ENCODE data around the gene CERK.

The CERK gene

GRCh38 chr22:46769191-46769675 lies 31.2 kb upstream of the CERK start:
- in situ Hi-C loops (cut with HindIII; ENCODE audit: low pct_ligation_motif_present, low sequenced_read_pairs): no loop called here
- no peak for TF ChIP-seq CTCF (IDR thresholded peaks at IDR 0.05; ENCODE audit: low read depth, low read length, missing control alignments)
- no peak for DNase-seq
- H3K27me3 ChIP-seq (replicated peaks): no peaks in the 10 kb centered on the region
- no peak overlapping the region for H3K4me3 ChIP-seq (ENCODE audit: low read depth, low read length)
- no peaks in the 10 kb centered on the region for H3K36me3 ChIP-seq (replicated peaks)
- H3K27ac ChIP-seq: no peak overlapping the region

GRCh38 chr22:46767249-46767985 lies 29.4 kb upstream of the CERK start:
- in situ Hi-C loops (cut with HindIII; ENCODE audit: low pct_ligation_motif_present, low sequenced_read_pairs): no loop called here
- H3K4me3 ChIP-seq (ENCODE audit: low read depth, low read length): no peak overlapping the region
- H3K27ac ChIP-seq: no peak overlapping the region
- no peaks in the 10 kb centered on the region for H3K27me3 ChIP-seq (replicated peaks)
- H3K36me3 ChIP-seq (replicated peaks): no peaks in the 10 kb centered on the region
- no peak for DNase-seq
- no peak for TF ChIP-seq CTCF (IDR thresholded peaks at IDR 0.05; ENCODE audit: low read depth, low read length, missing control alignments)

- no peak for TF ChIP-seq CTCF (IDR thresholded peaks at IDR 0.05; ENCODE audit: low read depth, low read length, missing control alignments)
- no peaks in the 10 kb centered on the region for H3K36me3 ChIP-seq (replicated peaks)
- no peak overlapping the region for H3K27ac ChIP-seq
- no peak for DNase-seq
- in situ Hi-C loops (cut with HindIII; ENCODE audit: low pct_ligation_motif_present, low sequenced_read_pairs): no loop called here
- H3K27me3 ChIP-seq (replicated peaks): no peaks in the 10 kb centered on the region
- H3K4me3 ChIP-seq (ENCODE audit: low read depth, low read length): no peak overlapping the region
Measured at GRCh38 chr22:46766611-46767010, 28.6 kb upstream of the CERK start.

- Histone ChIP-seq H3K27ac (no peak overlapping the region), H3K4me3 (ENCODE audit: low read depth, low read length) (no peak overlapping the region), H3K27me3 (replicated peaks) (no peaks in the 10 kb centered on the region), H3K36me3 (replicated peaks) (no peaks in the 10 kb centered on the region)
- in situ Hi-C loops (cut with HindIII; ENCODE audit: low pct_ligation_motif_present, low sequenced_read_pairs): no loop called here
- DNase-seq: no peak
- TF ChIP-seq CTCF (IDR thresholded peaks at IDR 0.05; ENCODE audit: low read depth, low read length, missing control alignments): no peak
Measured at GRCh38 chr22:46764779-46765485, 26.9 kb upstream of the CERK start.

- no peak overlapping the region for H3K27ac ChIP-seq
- no peak overlapping the region for H3K4me3 ChIP-seq (ENCODE audit: low read depth, low read length)
- H3K27me3 ChIP-seq (replicated peaks): no peaks in the 10 kb centered on the region
- no peak for TF ChIP-seq CTCF (IDR thresholded peaks at IDR 0.05; ENCODE audit: low read depth, low read length, missing control alignments)
- in situ Hi-C loops (cut with HindIII; ENCODE audit: low pct_ligation_motif_present, low sequenced_read_pairs): no loop called here
- no peaks in the 10 kb centered on the region for H3K36me3 ChIP-seq (replicated peaks)
- DNase-seq: no peak
Measured at GRCh38 chr22:46764140-46764680, 26.2 kb upstream of the CERK start.
